ENCODE data around the gene PFKFB2.

- TF ChIP-seq CREB1 (IDR thresholded peaks at IDR 0.05) (no peak), CTCF (IDR thresholded peaks at IDR 0.05; ENCODE audit: control extremely low read depth in 1 of 3, insufficient read depth in 1 of 3, low read depth in 1 of 3, low read length in 3 of 3) (no peak), POLR2A (IDR thresholded peaks at IDR 0.05; ENCODE audit: control extremely low read depth in 1 of 2, low read depth in 2 of 2, low read length in 2 of 2) (no peak), POLR2AphosphoS5 (IDR thresholded peaks at IDR 0.05; ENCODE audit: low read depth, low read length) (no peak), RXRA (IDR thresholded peaks at IDR 0.05; ENCODE audit: insufficient read depth, low read depth, low read length) (no peak), RAD21 (IDR thresholded peaks at IDR 0.05 in 1 of 2, conservative IDR thresholded peaks at IDR 0.05 in 1 of 2; ENCODE audit: low read depth in 2 of 2, low read length in 2 of 2) (no peak), EZH2 (IDR thresholded peaks at IDR 0.05; ENCODE audit: low read depth, low read length, severe bottlenecking) (no peak), CBX8 (IDR thresholded peaks at IDR 0.05; ENCODE audit: borderline replicate concordance, low read depth, low read length) (no peak)
These were observed 3.6 kb upstream of the PFKFB2 start for GRCh38 chr1:207049514-207049913.

All from H1 (cell line).